Measurements from ENCODE around the gene SFMBT2. TPM values are rescaled to one million over a fixed set of nuclear protein-coding genes. Genes with fewer than 3 reads are reported as not detected.

The SFMBT2 gene
- total RNA-seq, 1 experiment from 2014 or later = 41.5 TPM

- no peaks in the 10 kb centered on the region for H3K9me2 ChIP-seq (replicated peaks; ENCODE audit: insufficient read depth, low read length)
- no peak overlapping the region for H3K9ac ChIP-seq (ENCODE audit: low read length)
- 0 out of 2 replicates have a peak, but pooled peaks cover 2% of the 10 kb centered on the region for H3K4me1 ChIP-seq (ENCODE audit: low read length)
- DNase-seq = no peak
- no peak overlapping the region for H3K27ac ChIP-seq (ENCODE audit: low read length)
- no peaks in the 10 kb centered on the region for H3K9me3 ChIP-seq (ENCODE audit: low read length)
- no peaks in the 10 kb centered on the region for H4K20me1 ChIP-seq (ENCODE audit: insufficient read depth, low read depth, low read length)
- no peak overlapping the region for H2AFZ ChIP-seq (ENCODE audit: low read length)
- no peaks in the 10 kb centered on the region for H3K79me2 ChIP-seq (ENCODE audit: low read length)
- H3K4me2 ChIP-seq (ENCODE audit: low read depth, low read length, poor library complexity, severe bottlenecking) = no peak overlapping the region
- H3K27me3 ChIP-seq (ENCODE audit: low read length) = no peaks in the 10 kb centered on the region
- H3K4me3 ChIP-seq (ENCODE audit: low read length) = no peak overlapping the region
- no peaks in the 10 kb centered on the region for H3K36me3 ChIP-seq (ENCODE audit: insufficient read depth, low read length)
These were observed 292.8 kb downstream of the SFMBT2 start for GRCh38 chr10:7117806-7118674.

- no peaks in the 10 kb centered on the region for H3K9me2 ChIP-seq (replicated peaks; ENCODE audit: insufficient read depth, low read length)
- H2AFZ ChIP-seq (ENCODE audit: low read length) = no peak overlapping the region
- H3K27ac ChIP-seq (ENCODE audit: low read length) = no peak overlapping the region
- 0 out of 2 replicates have a peak, but pooled peaks cover 2% of the 10 kb centered on the region for H3K4me1 ChIP-seq (ENCODE audit: low read length)
- no peak overlapping the region for H3K9ac ChIP-seq (ENCODE audit: low read length)
- no peaks in the 10 kb centered on the region for H3K27me3 ChIP-seq (ENCODE audit: low read length)
- DNase-seq = no peak
- H4K20me1 ChIP-seq (ENCODE audit: insufficient read depth, low read depth, low read length) = no peaks in the 10 kb centered on the region
- no peak overlapping the region for H3K4me3 ChIP-seq (ENCODE audit: low read length)
- no peaks in the 10 kb centered on the region for H3K9me3 ChIP-seq (ENCODE audit: low read length)
- H3K79me2 ChIP-seq (ENCODE audit: low read length) = no peaks in the 10 kb centered on the region
- H3K36me3 ChIP-seq (ENCODE audit: insufficient read depth, low read length) = no peaks in the 10 kb centered on the region
- no peak overlapping the region for H3K4me2 ChIP-seq (ENCODE audit: low read depth, low read length, poor library complexity, severe bottlenecking)
These were observed 293.5 kb downstream of the SFMBT2 start for GRCh38 chr10:7117177-7117799.

- no peak for DNase-seq
- no peak overlapping the region for H3K4me2 ChIP-seq (ENCODE audit: low read depth, low read length, poor library complexity, severe bottlenecking)
- H4K20me1 ChIP-seq (ENCODE audit: insufficient read depth, low read depth, low read length) = no peaks in the 10 kb centered on the region
- no peak overlapping the region for H2AFZ ChIP-seq (ENCODE audit: low read length)
- no peaks in the 10 kb centered on the region for H3K9me2 ChIP-seq (replicated peaks; ENCODE audit: insufficient read depth, low read length)
- no peaks in the 10 kb centered on the region for H3K36me3 ChIP-seq (ENCODE audit: insufficient read depth, low read length)
- H3K4me3 ChIP-seq (ENCODE audit: low read length) = no peak overlapping the region
- H3K79me2 ChIP-seq (ENCODE audit: low read length) = no peaks in the 10 kb centered on the region
- no peak overlapping the region for H3K9ac ChIP-seq (ENCODE audit: low read length)
- no peak overlapping the region for H3K27ac ChIP-seq (ENCODE audit: low read length)
- no peaks in the 10 kb centered on the region for H3K27me3 ChIP-seq (ENCODE audit: low read length)
- no peaks in the 10 kb centered on the region for H3K9me3 ChIP-seq (ENCODE audit: low read length)
- H3K4me1 ChIP-seq (ENCODE audit: low read length) = no peaks in the 10 kb centered on the region
These were observed 299.3 kb downstream of the SFMBT2 start for GRCh38 chr10:7111561-7111960.

- no peak overlapping the region for H3K4me3 ChIP-seq (ENCODE audit: low read length)
- no peaks in the 10 kb centered on the region for H3K36me3 ChIP-seq (ENCODE audit: insufficient read depth, low read length)
- no peak overlapping the region for H2AFZ ChIP-seq (ENCODE audit: low read length)
- H3K9me2 ChIP-seq (replicated peaks; ENCODE audit: insufficient read depth, low read length) = no peaks in the 10 kb centered on the region
- no peak overlapping the region for H3K4me2 ChIP-seq (ENCODE audit: low read depth, low read length, poor library complexity, severe bottlenecking)
- no peaks in the 10 kb centered on the region for H3K79me2 ChIP-seq (ENCODE audit: low read length)
- H3K9me3 ChIP-seq (ENCODE audit: low read length) = no peaks in the 10 kb centered on the region
- H3K9ac ChIP-seq (ENCODE audit: low read length) = no peak overlapping the region
- no peak overlapping the region for H3K27ac ChIP-seq (ENCODE audit: low read length)
- H3K27me3 ChIP-seq (ENCODE audit: low read length) = no peaks in the 10 kb centered on the region
- no peaks in the 10 kb centered on the region for H3K4me1 ChIP-seq (ENCODE audit: low read length)
- no peak for DNase-seq
- no peaks in the 10 kb centered on the region for H4K20me1 ChIP-seq (ENCODE audit: insufficient read depth, low read depth, low read length)
These were observed 299.7 kb downstream of the SFMBT2 start for GRCh38 chr10:7111089-7111488.

Small RNAs within 50 kb of the gene (small RNA-seq; reads per million reads assigned to genes)
- gene AL590095.2 (not detected), gene COX6CP17 (not detected)
